GM21515 (cell line): Measurements from ENCODE around the gene NDUFA9.

Experiments used
- ATAC-seq: cut with Tn5 transposase; IDR thresholded peaks from one replicate; pipeline ENCODE4 v1.9.1; 2021; ENCODE audit not compliant: unreplicated experiment

The NDUFA9 gene

DNA sequence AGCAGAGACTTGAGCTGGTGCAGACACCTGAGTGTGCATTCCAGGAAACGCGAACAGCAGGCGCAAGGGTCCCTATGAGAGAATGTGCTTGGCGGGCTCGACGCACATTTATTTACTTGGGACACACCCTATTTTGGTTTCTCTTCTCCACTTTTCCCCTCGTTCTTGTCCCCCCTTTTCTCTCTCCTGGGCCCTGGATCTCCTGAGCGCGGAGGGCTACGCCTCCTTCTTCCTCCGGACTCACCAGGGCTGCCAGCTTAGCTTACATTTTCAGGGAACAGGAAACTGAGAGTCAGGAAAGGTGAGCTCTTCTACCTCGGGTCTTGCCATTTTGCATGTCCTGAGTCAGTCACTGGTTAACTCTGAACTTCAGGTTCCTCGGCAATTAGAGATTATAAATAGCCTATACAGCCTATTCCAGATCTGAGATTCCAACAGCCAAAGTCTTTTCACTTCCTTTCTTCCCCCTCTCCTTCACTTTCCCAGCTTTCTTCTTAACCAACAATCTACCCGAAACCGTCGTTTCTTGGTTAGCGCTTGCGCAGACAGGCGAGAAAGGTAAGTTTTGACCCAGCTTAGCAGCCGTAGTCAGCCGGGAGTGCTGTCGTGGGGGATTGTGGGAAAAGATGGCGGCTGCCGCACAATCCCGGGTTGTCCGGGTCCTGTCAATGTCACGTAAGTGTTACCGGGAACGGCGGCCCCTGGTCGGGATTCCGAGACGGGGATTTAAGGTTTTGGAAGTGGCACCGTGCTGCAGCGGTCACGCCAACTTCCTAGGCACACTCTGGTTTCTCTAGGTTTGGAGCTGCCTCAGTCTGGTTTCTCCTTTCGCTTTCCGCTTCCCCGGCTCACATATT, at the start of gene NDUFA9, which contains the start of gene AKAP3:
TSS of gene NDUFA9 (plus strand) at position 614 of the 857 bp plus-strand sequence. CDS start at position 627, 13 bp downstream.
TSS of gene AKAP3 (minus strand) at position 551 of the 857 bp plus-strand sequence. CDS start 10,855 bp downstream, outside the sequence.
- peak; percentile 69 for ATAC-seq

DNA sequence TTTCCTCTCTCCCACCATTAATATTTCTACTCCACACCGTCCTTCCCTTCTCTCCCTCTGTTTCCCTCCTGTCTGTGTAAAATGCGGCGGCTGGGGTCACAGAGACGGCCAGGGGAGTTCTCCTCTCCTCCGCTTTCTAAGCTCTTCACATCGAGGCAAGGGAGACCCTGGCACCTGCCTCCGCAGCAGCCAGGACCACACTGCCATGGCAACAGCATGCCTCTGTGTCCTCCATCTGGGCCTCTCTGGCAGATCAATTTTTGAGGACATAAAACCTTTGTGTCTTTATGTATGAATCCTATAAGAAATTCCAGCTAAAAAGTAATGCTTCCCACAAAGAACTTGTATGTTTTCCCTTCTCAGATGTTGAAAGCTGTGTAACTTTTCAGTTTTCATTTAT, 45.5 kb upstream of the NDUFA9 start:
- no peak for ATAC-seq

- ATAC-seq = no peak
Observed at GRCh38 chr12:4603946-4604345, 45.0 kb upstream of the NDUFA9 start.

DNA sequence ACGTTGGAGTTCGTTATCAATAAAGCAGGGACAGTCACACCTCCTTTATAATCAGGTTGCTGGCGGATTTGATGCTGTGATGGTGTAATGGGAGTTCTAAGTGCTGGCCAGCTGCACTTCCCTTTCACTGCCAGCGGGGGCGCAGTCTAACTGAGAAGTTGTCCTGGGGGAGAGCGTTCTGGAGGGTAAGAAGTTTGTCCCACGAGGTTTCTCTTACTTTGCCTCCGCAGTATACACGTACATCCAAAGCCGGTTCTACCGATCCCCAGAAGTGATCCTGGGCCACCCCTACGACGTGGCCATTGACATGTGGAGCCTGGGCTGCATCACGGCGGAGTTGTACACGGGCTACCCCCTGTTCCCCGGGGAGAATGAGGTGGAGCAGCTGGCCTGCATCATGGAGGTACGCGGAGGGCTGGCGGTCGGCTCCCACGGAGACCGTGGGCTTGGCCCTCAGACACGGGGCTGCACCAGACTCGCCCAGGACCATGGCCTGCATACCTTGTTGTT, 44.2 kb upstream of the NDUFA9 start:
- peak; percentile 96 for ATAC-seq

- ATAC-seq = no peak
Observed at GRCh38 chr12:4607056-4607455, 41.9 kb upstream of the NDUFA9 start.

DNA sequence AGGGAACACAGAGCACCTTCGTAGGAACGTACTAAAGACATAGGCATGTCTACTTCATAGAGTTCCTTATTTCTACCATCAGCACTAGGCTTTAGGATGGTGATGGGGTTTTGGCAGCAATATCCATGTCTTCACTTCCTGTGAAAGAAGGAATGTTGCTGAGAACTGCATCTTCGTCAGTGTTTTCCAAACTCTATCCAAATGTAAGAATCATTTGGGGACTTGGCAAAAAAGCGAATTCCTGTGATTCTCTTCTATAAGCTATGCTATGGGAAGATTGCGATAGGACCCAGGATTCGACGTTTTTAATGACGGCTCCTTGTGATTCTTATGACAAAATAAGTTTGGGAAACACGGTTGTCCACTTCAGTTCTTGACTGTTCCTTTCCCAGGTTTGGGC, 39.8 kb upstream of the NDUFA9 start:
- ATAC-seq = no peak

GRCh38 chr12:4610481-4610880, 38.4 kb upstream of the NDUFA9 start:
- no peak for ATAC-seq

DNA sequence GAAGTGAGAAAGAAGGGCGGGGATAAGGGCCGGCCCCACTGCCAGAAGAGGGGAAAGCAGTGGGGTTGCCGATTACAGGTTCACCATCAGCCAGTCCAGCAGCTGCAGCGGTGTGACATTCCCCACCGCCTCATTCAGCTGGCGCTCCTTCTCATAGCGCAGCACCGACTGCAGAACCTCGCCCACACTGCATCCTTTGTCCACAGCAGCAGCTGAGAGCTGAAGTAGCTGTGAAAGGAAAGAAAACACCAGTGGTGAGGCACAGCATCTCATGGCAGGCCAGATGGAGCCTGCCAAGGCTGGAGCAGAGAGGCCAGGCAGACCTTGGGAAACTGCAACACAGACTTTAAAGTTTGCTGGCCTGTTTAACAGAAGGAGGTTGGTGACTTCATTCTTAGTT, 33.2 kb upstream of the NDUFA9 start:
- ATAC-seq = no peak

- no peak for ATAC-seq
Observed at GRCh38 chr12:4621511-4621910, 27.4 kb upstream of the NDUFA9 start.

- no peak for ATAC-seq
Observed at GRCh38 chr12:4626543-4626942, 22.4 kb upstream of the NDUFA9 start.

GRCh38 chr12:4628406-4628805, 20.5 kb upstream of the NDUFA9 start:
- no peak for ATAC-seq

DNA sequence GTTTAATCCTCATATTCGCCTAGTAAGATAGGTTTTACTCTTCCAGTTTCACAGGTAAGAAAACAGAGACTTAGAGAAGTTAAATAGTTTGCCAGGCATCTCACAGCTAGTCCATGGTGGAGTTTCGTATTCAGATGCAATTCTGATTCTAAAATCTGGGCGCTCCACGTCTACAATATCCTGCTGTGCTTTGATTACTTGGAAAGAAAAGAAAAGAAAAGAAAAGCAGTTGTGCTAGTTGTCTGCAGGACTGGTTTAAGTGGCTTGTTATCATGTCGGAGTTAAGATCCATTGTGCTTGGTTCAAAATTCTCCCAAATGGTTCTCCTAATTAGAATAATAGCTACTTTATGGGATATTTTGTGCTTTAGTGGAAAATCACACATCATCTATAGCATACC, 18.7 kb upstream of the NDUFA9 start:
- ATAC-seq = no peak

DNA sequence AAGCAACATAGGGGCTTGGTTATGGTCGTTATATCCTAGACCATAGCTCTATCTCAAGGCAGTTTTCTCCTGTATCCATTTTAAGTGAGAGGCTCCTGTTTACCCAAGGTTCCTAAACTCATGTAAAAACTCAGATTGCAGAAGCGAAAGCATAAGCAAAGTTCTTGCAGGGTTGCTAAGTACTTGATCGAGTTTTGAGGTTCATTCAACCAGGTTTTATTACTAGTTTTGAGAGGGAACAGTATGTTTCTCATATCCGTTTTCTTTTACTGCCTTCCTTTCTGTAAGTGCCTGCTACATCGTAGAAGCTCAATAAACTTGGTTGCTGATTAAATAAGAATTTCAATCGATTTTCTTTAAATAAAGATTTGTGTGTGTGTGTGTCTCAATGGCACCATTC, 5.2 kb upstream of the NDUFA9 start:
- no peak for ATAC-seq

DNA sequence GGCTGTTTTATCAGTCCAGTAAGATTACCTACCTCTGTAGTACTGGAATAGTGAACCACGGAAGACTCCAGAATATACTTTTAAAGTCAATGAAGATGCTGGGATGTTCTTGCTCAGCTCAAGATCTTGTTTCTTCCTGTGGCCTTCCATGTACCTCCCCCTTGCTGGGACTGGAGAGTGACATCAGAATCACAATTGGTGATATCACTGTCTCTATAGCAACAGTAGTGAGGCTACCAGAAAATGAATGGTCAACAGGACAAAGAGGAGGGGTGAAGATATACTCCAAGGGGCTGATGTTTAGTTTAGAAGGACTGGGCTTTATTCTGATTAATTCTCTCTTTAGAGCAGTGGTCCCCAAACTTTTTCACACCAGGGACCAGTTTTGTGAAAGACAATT, 3.9 kb upstream of the NDUFA9 start:
- no peak for ATAC-seq

DNA sequence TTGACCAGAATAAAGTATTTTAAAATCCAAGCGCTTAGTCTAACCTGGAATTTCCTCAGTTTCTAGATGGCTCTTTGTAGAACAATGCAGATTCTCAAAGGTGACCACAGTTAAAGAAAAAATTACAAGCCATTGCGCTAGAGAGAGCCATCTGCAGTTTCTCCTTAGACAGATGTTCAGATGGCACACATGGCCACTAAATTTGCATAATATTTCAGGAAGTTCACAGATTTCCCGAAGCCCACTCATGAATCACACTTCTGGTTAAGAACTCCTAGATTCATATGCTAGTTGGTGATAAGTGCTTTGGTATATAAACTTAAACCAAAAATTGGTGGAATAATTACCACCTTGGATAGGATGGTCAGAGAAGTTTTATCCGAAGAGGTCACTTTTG, 812 bp upstream of the NDUFA9 start:
- ATAC-seq = no peak

- no peak for ATAC-seq
Observed at GRCh38 chr12:4649358-4649661, 396 bp downstream of the NDUFA9 start.

DNA sequence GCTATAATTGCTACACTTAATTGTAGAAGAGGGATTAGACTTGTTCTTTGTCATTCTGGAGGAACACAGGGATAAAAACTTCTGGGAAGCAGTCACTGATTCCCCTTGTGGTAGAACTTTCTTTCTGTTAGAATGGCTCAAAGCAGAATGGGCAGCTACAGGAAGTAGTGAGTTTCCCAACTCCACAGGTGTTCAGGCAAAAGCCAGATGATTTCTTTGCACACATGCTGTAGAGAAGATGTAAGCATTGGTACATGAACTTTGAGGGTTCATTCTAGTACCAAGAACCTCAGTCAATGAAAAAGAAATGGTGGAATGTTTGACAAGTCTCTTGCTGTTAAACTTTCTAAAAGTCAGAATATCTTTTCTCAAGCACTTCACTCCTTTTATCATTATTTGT, 4.3 kb downstream of the NDUFA9 start:
- no peak for ATAC-seq

GRCh38 chr12:4653691-4654090, 4.8 kb downstream of the NDUFA9 start:
- no peak for ATAC-seq

DNA sequence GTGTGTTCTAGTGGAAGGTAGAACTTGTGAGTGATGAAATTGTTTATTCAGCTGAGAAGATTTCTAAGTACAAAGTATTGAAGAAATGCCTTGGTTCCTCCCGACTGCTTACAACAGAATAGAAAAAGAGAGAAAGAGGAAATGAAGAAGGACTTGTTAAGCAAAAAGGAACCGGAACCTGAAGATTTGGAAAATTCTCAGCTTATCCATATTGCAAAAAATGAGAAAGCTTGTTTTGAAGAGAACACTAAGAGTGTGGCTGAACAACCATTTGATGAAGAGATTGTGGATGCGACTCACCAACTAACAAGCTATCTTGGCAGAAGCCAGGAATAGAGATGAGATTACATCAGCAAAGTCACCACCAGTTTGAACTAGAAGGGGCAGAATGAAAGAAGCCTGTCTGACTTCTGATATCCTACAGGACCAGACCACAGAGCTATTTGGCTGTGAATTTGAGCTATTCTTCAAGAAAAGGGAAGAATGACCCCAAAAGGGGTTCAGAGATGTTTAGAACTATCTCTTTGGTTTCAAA, 15.1 kb downstream of the NDUFA9 start:
- ATAC-seq = no peak

GRCh38 chr12:4665236-4665635, 16.3 kb downstream of the NDUFA9 start:
- ATAC-seq = no peak

GRCh38 chr12:4679711-4680110, 30.8 kb downstream of the NDUFA9 start:
- ATAC-seq = no peak

DNA sequence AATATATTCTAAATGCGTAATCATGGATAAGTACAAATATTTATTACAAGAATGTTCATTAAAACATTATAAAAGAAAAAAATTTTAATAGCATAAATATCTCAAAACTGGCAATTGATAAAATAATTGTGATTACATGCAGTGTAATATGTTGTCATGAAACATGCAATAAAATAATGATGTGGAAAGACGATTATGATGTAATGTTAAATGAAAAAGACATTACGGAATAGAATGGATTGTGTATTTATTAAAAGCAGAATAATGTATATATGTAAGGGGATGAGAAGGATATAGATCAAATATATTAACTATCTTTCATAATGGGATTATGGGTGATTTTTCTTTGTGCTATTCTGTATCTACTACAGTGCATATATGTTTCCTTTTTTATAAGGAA, 32.8 kb downstream of the NDUFA9 start:
- no peak for ATAC-seq

DNA sequence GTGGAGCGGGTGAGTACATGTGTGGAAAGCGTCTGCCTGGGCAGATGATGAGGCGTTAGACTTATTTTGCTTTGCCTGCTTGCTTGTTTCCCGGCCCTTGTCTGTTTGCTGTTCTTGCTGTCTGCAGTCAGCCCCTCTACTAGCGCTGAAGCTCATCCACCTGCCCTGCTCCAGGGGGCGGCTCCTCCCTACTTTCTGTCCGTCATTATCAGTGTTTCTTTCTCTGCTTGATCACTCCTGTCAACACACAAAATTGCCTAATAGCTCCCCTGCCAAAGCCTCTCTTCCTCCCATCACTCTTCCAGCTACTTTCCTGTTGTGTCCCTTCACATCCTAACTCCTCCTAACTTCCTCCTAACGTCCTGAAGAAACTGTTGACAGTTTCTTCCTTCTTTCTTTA, 36.4 kb downstream of the NDUFA9 start:
- no peak for ATAC-seq
